HG03575 (cell line): Measurements from ENCODE around the gene CDC42EP3.

Source experiments
- ATAC-seq: cut with Tn5 transposase; IDR thresholded peaks from one replicate; pipeline ENCODE4 v1.9.1; 2021; ENCODE audit not compliant: unreplicated experiment, insufficient number of reproducible peaks, low FRiP score; ENCODE audit errors: extremely low read depth

Gene CDC42EP3

GRCh38 chr2:37686792-37687526 lies 15.5 kb upstream of the CDC42EP3 start:
- ATAC-seq, result no peak

GRCh38 chr2:37684809-37685208 lies 13.4 kb upstream of the CDC42EP3 start:
- ATAC-seq, result no peak

GRCh38 chr2:37683921-37684780 lies 12.7 kb upstream of the CDC42EP3 start:
- ATAC-seq, result no peak

- no peak for ATAC-seq
These were observed 11.8 kb upstream of the CDC42EP3 start for GRCh38 chr2:37683241-37683640.

GRCh38 chr2:37682473-37682872 lies 11.0 kb upstream of the CDC42EP3 start:
- ATAC-seq, result no peak

- no peak for ATAC-seq
These were observed 10.1 kb upstream of the CDC42EP3 start for GRCh38 chr2:37681587-37681986.

- ATAC-seq, result no peak
These were observed 7.7 kb upstream of the CDC42EP3 start for GRCh38 chr2:37679072-37679695.

GRCh38 chr2:37676274-37676673 lies 4.8 kb upstream of the CDC42EP3 start:
- no peak for ATAC-seq

GRCh38 chr2:37674946-37675345 lies 3.5 kb upstream of the CDC42EP3 start:
- no peak for ATAC-seq

- no peak for ATAC-seq
These were observed 1.4 kb upstream of the CDC42EP3 start for GRCh38 chr2:37672870-37673184.

GRCh38 chr2:37672104-37672869 lies 845 bp upstream of the CDC42EP3 start:
- no peak for ATAC-seq

GRCh38 chr2:37671816-37672103 lies 318 bp upstream of the CDC42EP3 start:
- no peak for ATAC-seq

GRCh38 chr2:37670378-37671008 lies 949 bp downstream of the CDC42EP3 start:
- ATAC-seq, result no peak

- ATAC-seq, result no peak
These were observed 2.0 kb downstream of the CDC42EP3 start for GRCh38 chr2:37669446-37669845.

- ATAC-seq, result no peak
These were observed 3.7 kb downstream of the CDC42EP3 start for GRCh38 chr2:37667704-37668103.

GRCh38 chr2:37666772-37667171 lies 4.7 kb downstream of the CDC42EP3 start:
- ATAC-seq, result no peak

GRCh38 chr2:37665604-37666362 lies 5.7 kb downstream of the CDC42EP3 start:
- ATAC-seq, result no peak

GRCh38 chr2:37665043-37665442 lies 6.4 kb downstream of the CDC42EP3 start:
- ATAC-seq, result no peak
